IMR-90 (cell line): ENCODE results near the gene RIT1. TPM values are rescaled to one million over a fixed set of nuclear protein-coding genes. Genes with fewer than 3 reads are reported as not detected.

Experiments used
- ATAC-seq: fragments of 200-7000 bp; cut with Tn5 transposase; 2 replicates; pipeline ENCODE4 v1.9.1; 2020; ENCODE audit warnings: low read depth, mild to moderate bottlenecking, moderate library complexity
- BruUV-seq: library from RNA; stranded (reverse); fragments of 400-500 nt; replicated peaks from 2 replicates; lab custom pipeline; 2021; lab: Mats Ljungman, UMichigan
- CTCF ChIA-PET: fragments of 300-600 bp; formaldehyde crosslinking; extraction: SDS; loops from one replicate; lab custom pipeline; 2021; ENCODE audit warnings: antibody characterized with exemption; lab: Yijun Ruan, JAX
- POLR2A ChIA-PET: fragments of 300-600 bp; sonication (Branson Sonifier 250); formaldehyde crosslinking; loops from one replicate; lab custom pipeline; 2022; ENCODE audit warnings: antibody characterized with exemption; ENCODE audit not compliant: unreplicated experiment; lab: Charles Lee
- DNase-seq: peaks from one replicate; pipeline ENCODE4 v3.0.0; 2013
- H2AFZ ChIP-seq: replicated peaks from 2 replicates; pipeline ENCODE3; 2013; ENCODE audit warnings: low read length, mild to moderate bottlenecking; ENCODE audit not compliant: poor library complexity
- H2AK5ac ChIP-seq: 2 replicates; pipeline ENCODE4 v1.6.1; 2013; ENCODE audit warnings: low read depth, low read length, inconsistent platforms
- H2AK9ac ChIP-seq: replicated peaks from 2 replicates; pipeline ENCODE3; 2013; ENCODE audit warnings: mild to moderate bottlenecking, low read depth, low read length, moderate library complexity; ENCODE audit not compliant: poor library complexity
- H2BK120ac ChIP-seq: 2 replicates; pipeline ENCODE4 v1.6.1; 2013; ENCODE audit warnings: low read depth, low read length, inconsistent platforms
- H2BK15ac ChIP-seq: 3 replicates; pipeline ENCODE4 v1.6.1; 2013; ENCODE audit warnings: low read depth, low read length, inconsistent platforms
- H2BK20ac ChIP-seq: 2 replicates; pipeline ENCODE4 v1.6.1; 2013; ENCODE audit warnings: low read depth, mild to moderate bottlenecking, inconsistent platforms, low read length, moderate library complexity
- H2BK5ac ChIP-seq: 2 replicates; pipeline ENCODE4 v1.6.1; 2013; ENCODE audit warnings: mild to moderate bottlenecking, low read depth, low read length, inconsistent platforms; ENCODE audit not compliant: poor library complexity, severe bottlenecking
- H3K14ac ChIP-seq: replicated peaks from 2 replicates; pipeline ENCODE4 v1.6.1; 2013; ENCODE audit warnings: low read depth, low read length, inconsistent platforms
- H3K18ac ChIP-seq: 2 replicates; pipeline ENCODE4 v1.6.1; 2013; ENCODE audit warnings: low read depth, low read length, control low read depth
- H3K23ac ChIP-seq: 2 replicates; pipeline ENCODE4 v1.6.1; 2013; ENCODE audit warnings: low read depth, low read length, inconsistent platforms
- H3K27ac ChIP-seq: 2 replicates; pipeline ENCODE4 v1.5.1; 2013; ENCODE audit warnings: mild to moderate bottlenecking, control low read depth, low read length; ENCODE audit not compliant: insufficient read depth
- H3K27me3 ChIP-seq: 2 replicates; pipeline ENCODE4 v1.6.1; 2013; ENCODE audit warnings: low read length; ENCODE audit not compliant: control insufficient read depth, insufficient read depth
- H3K36me3 ChIP-seq: 2 replicates; pipeline ENCODE4 v1.6.1; 2013; ENCODE audit warnings: low read length, mixed read lengths; ENCODE audit not compliant: control insufficient read depth, insufficient read depth
- H3K4ac ChIP-seq: 2 replicates; pipeline ENCODE4 v1.6.1; 2013; ENCODE audit warnings: low read depth, low read length, inconsistent platforms
- H3K4me1 ChIP-seq: 2 replicates; pipeline ENCODE4 v1.6.1; 2013; ENCODE audit warnings: low read length, mixed read lengths; ENCODE audit not compliant: control insufficient read depth, insufficient read depth
- H3K4me2 ChIP-seq: 2 replicates; pipeline ENCODE4 v1.6.1; 2013; ENCODE audit warnings: low read depth, mild to moderate bottlenecking, control low read depth, low read length, moderate library complexity
- H3K4me3 ChIP-seq: 2 replicates; pipeline ENCODE4 v1.5.1; 2013; ENCODE audit warnings: low read depth, mild to moderate bottlenecking, control low read depth, low read length, moderate library complexity; ENCODE audit not compliant: insufficient read depth
- H3K56ac ChIP-seq: 2 replicates; pipeline ENCODE4 v1.6.1; 2013; ENCODE audit warnings: low read length, inconsistent platforms; ENCODE audit not compliant: insufficient read depth; ENCODE audit errors: extremely low read depth
- H3K79me1 ChIP-seq, 2 experiments: 2 replicates each; pipeline ENCODE4 v1.6.1; 2013; ENCODE audit warnings: low read length in 2 of 2, inconsistent platforms in 1 of 2, low read depth in 1 of 2
- H3K9ac ChIP-seq: 2 replicates; pipeline ENCODE4 v1.6.1; 2013; ENCODE audit warnings: low read depth, low read length, control low read depth
- H3K9me1 ChIP-seq: 2 replicates; pipeline ENCODE4 v1.6.1; 2013; ENCODE audit warnings: low read length, inconsistent platforms; ENCODE audit not compliant: insufficient read depth
- H3K9me3 ChIP-seq: 2 replicates; pipeline ENCODE4 v1.6.1; 2013; ENCODE audit warnings: low read length; ENCODE audit not compliant: control insufficient read depth, insufficient read depth
- H4K20me1 ChIP-seq: 2 replicates; pipeline ENCODE4 v1.6.1; 2013; ENCODE audit warnings: low read length, inconsistent platforms; ENCODE audit not compliant: insufficient read depth
- H4K5ac ChIP-seq: 2 replicates; pipeline ENCODE4 v1.6.1; 2013; ENCODE audit warnings: mild to moderate bottlenecking, low read depth, low read length, control low read depth
- H4K8ac ChIP-seq, 2 experiments: 2 replicates each; pipeline ENCODE4 v1.6.1; 2013; ENCODE audit warnings: low read depth in 2 of 2, low read length in 2 of 2, control low read depth in 1 of 2, inconsistent platforms in 1 of 2
- H4K91ac ChIP-seq: 2 replicates; pipeline ENCODE4 v1.6.1; 2013; ENCODE audit warnings: low read depth, low read length, inconsistent platforms; ENCODE audit not compliant: insufficient read depth
- BHLHE40 ChIP-seq: fragments of 150-350 bp; IDR thresholded peaks from 2 replicates; pipeline ENCODE4 v1.6.1; 2016; ENCODE audit warnings: mild to moderate bottlenecking, low read depth, low read length
- FOS ChIP-seq: fragments of 150-350 bp; IDR thresholded peaks from 2 replicates; pipeline ENCODE4 v1.6.1; 2016; ENCODE audit warnings: low read depth, low read length
- MXI1 ChIP-seq: IDR thresholded peaks from 2 replicates; pipeline ENCODE4 v1.6.1; 2012; ENCODE audit warnings: low read depth, mild to moderate bottlenecking, low read length, moderate library complexity, borderline replicate concordance
- RAD21 ChIP-seq: IDR thresholded peaks from 2 replicates; pipeline ENCODE4 v1.6.1; 2012; ENCODE audit warnings: low read length, improper control_type of control experiment
- RFX5 ChIP-seq: IDR thresholded peaks from 2 replicates; pipeline ENCODE4 v1.8.0; 2012; ENCODE audit warnings: low read depth, mild to moderate bottlenecking, low read length, moderate library complexity
- SMC3 ChIP-seq: fragments of 150-350 bp; IDR thresholded peaks from 2 replicates; pipeline ENCODE4 v1.6.1; 2016; ENCODE audit warnings: low read depth, mild to moderate bottlenecking, antibody characterized with exemption, low read length, moderate library complexity
- WGBS, 2 experiments: methylation state at CpG; one replicate each; pipeline versions ENCODE4 v1.1.5 to v1.1.7; 2013; ENCODE audit warnings: missing lambda C conversion rate in 2 of 2; ENCODE audit not compliant: insufficient read length in 1 of 2; ENCODE audit errors: extremely low coverage in 2 of 2; 5-methylcytosine and 5-hydroxymethylcytosine counted together
- dilution Hi-C: fragments of 300-500 bp; cut with HindIII; formaldehyde crosslinking; loops from one replicate; pipeline ENCODE4 v1.14.3; 2018; ENCODE audit warnings: low sequenced_read_pairs; ENCODE audit not compliant: unreplicated experiment
- in situ Hi-C: fragments of 300-500 bp; cut with MboI; formaldehyde crosslinking; loops from 3 replicates; pipeline ENCODE4 v1.14.3; 2019; ENCODE audit warnings: low sequenced_read_pairs, inconsistent platforms, mixed read lengths
- intact Hi-C: fragments of 100-400 bp; cut with micrococcal nuclease; formaldehyde crosslinking; loops from 2 replicates; pipeline ENCODE4 v1.10.0; 2022
- polyA plus RNA-seq, 3 experiments: library from polyadenylated mRNA; depleted of rRNA; stranded (reverse); fragments of >200 nt; gene quantifications; 2 replicates each; pipeline ENCODE4 v1.2.3, GENCODE V29; 2012; ENCODE audit warnings: low replicate concordance in 1 of 3
- total RNA-seq: library from RNA; depleted of rRNA; stranded (reverse); fragments of >200 nt; gene quantifications from 2 replicates; pipeline ENCODE4 v1.2.3, GENCODE V29; 2012
- TF ChIP-seq, protein P1 (sequence below): fragments of 150-350 bp; IDR thresholded peaks from 2 replicates; pipeline ENCODE4 v1.6.1; 2017; ENCODE audit warnings: mild to moderate bottlenecking, antibody characterized with exemption, low read length, low read depth
- TF ChIP-seq, protein P2 (sequence below): fragments of 150-350 bp; IDR thresholded peaks from 2 replicates; pipeline ENCODE4 v1.6.1; 2016; ENCODE audit warnings: low read depth, mild to moderate bottlenecking, low read length, moderate library complexity, borderline replicate concordance
- TF ChIP-seq, protein P3 (sequence below): conservative IDR thresholded peaks from 2 replicates; pipeline ENCODE4 v1.5.1; 2012; ENCODE audit warnings: mild to moderate bottlenecking, low read depth, low read length, improper control_type of control experiment

RIT1 gene
- total and polyA plus RNA-seq, 2 of the 4 experiments (the other 2 are of a cell fraction) = 29.6 to 46.8 TPM

DNA sequence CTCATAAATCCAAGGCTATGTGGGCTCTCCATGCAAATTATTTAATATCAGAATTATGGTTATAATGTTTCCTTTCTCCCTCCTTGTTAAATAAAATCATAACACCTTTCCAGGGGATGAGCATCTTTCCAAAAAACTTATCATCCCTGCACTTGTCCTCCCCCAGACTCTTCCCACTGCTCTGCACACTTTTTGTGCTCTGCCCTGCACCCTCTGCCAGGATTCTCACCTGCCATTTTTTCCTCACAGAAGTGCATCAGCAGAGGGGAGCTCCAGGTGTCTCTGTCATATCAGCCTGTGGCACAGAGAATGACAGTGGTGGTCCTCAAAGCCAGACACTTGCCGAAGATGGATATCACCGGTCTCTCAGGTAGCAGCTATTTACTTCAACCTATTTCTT is 30.9 kb downstream of the RIT1 start:
- H2AK5ac ChIP-seq = no peak overlapping the region
- H2BK120ac ChIP-seq = no peak overlapping the region
- BruUV-seq = no TSS peak
- WGBS, 2 experiments = no CpG with 5 or more reads among the region's 2 CpGs
- no peak overlapping the region for H4K5ac ChIP-seq
- peaks cover 3 to 9% of the 10 kb centered on the region in 2 experiments for H3K79me1 ChIP-seq
- no peak overlapping the region for H3K4me3 ChIP-seq
- H3K14ac ChIP-seq = no peak overlapping the region
- CTCF ChIA-PET = no interaction called here
- in situ Hi-C loops (no loop called here), intact Hi-C loops (no loop called here), dilution Hi-C loops (no loop called here)
- H2BK15ac ChIP-seq = no peak overlapping the region
- no peak overlapping the region for H4K91ac ChIP-seq
- peaks cover 10% of the 10 kb centered on the region for H3K4me1 ChIP-seq
- no peak overlapping the region for H3K4ac ChIP-seq
- peaks cover 10% of the 10 kb centered on the region for H3K36me3 ChIP-seq
- H3K18ac ChIP-seq = no peak overlapping the region
- H3K56ac ChIP-seq = no peak overlapping the region
- H2AFZ ChIP-seq = no peak overlapping the region
- no peak for DNase-seq
- H4K8ac ChIP-seq = no peak overlapping the region
- no peaks in the 10 kb centered on the region for H4K20me1 ChIP-seq
- ATAC-seq = no peak
- TF ChIP-seq, protein P1, sequence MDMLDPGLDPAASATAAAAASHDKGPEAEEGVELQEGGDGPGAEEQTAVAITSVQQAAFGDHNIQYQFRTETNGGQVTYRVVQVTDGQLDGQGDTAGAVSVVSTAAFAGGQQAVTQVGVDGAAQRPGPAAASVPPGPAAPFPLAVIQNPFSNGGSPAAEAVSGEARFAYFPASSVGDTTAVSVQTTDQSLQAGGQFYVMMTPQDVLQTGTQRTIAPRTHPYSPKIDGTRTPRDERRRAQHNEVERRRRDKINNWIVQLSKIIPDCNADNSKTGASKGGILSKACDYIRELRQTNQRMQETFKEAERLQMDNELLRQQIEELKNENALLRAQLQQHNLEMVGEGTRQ = no peak
- no peak for TF ChIP-seq RAD21
- TF ChIP-seq, protein P2, sequence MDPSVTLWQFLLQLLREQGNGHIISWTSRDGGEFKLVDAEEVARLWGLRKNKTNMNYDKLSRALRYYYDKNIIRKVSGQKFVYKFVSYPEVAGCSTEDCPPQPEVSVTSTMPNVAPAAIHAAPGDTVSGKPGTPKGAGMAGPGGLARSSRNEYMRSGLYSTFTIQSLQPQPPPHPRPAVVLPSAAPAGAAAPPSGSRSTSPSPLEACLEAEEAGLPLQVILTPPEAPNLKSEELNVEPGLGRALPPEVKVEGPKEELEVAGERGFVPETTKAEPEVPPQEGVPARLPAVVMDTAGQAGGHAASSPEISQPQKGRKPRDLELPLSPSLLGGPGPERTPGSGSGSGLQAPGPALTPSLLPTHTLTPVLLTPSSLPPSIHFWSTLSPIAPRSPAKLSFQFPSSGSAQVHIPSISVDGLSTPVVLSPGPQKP = no peak
- no peak for TF ChIP-seq SMC3
- TF ChIP-seq, protein P3, sequence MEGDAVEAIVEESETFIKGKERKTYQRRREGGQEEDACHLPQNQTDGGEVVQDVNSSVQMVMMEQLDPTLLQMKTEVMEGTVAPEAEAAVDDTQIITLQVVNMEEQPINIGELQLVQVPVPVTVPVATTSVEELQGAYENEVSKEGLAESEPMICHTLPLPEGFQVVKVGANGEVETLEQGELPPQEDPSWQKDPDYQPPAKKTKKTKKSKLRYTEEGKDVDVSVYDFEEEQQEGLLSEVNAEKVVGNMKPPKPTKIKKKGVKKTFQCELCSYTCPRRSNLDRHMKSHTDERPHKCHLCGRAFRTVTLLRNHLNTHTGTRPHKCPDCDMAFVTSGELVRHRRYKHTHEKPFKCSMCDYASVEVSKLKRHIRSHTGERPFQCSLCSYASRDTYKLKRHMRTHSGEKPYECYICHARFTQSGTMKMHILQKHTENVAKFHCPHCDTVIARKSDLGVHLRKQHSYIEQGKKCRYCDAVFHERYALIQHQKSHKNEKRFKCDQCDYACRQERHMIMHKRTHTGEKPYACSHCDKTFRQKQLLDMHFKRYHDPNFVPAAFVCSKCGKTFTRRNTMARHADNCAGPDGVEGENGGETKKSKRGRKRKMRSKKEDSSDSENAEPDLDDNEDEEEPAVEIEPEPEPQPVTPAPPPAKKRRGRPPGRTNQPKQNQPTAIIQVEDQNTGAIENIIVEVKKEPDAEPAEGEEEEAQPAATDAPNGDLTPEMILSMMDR = no peak
- no peak for TF ChIP-seq FOS
- no peak for TF ChIP-seq RFX5
- no peak for TF ChIP-seq BHLHE40
- no peak for TF ChIP-seq MXI1
- H2AK9ac ChIP-seq = no peak overlapping the region
- no peak overlapping the region for H3K4me2 ChIP-seq
- H3K9ac ChIP-seq = no peak overlapping the region
- no peak overlapping the region for H2BK5ac ChIP-seq
- no peaks in the 10 kb centered on the region for H3K27me3 ChIP-seq
- H2BK20ac ChIP-seq = no peak overlapping the region
- no peak overlapping the region for H3K23ac ChIP-seq
- H3K9me3 ChIP-seq = no peaks in the 10 kb centered on the region
- no peak overlapping the region for H3K27ac ChIP-seq
- H3K9me1 ChIP-seq = no peaks in the 10 kb centered on the region
- POLR2A ChIA-PET = no interaction called here
